Dendritic cell treated with granulocyte-macrophage colony-stimulating factor and Interleukin-4, amounts not matched to agents 40 ng/mL and 50 ng/mL, for 4 days (primary cell): ENCODE data around the gene NNAT.
"Not testable (repeated sequence)": the region's sequence is repeated elsewhere in the genome, so short reads cannot be mapped to it uniquely, and the experiment has no call there.

Experiments
- H3K27ac Mint-ChIP-seq: one replicate; pipeline ENCODE4 v1.8.0; 2022; ENCODE audit warnings: mild to moderate bottlenecking, mixed read lengths
- H3K27me3 Mint-ChIP-seq: one replicate; pipeline ENCODE4 v1.8.0; 2022; ENCODE audit warnings: mild to moderate bottlenecking, mixed read lengths
- H3K36me3 Mint-ChIP-seq: one replicate; pipeline ENCODE4 v1.8.0; 2022; ENCODE audit warnings: low read depth, mixed read lengths
- H3K4me1 Mint-ChIP-seq: one replicate; pipeline ENCODE4 v1.8.0; 2022; ENCODE audit warnings: low read depth, mixed read lengths
- H3K4me3 Mint-ChIP-seq: one replicate; pipeline ENCODE4 v1.8.0; 2022; ENCODE audit warnings: mild to moderate bottlenecking, moderate library complexity, mixed read lengths
- H3K9me3 Mint-ChIP-seq: one replicate; pipeline ENCODE4 v1.8.0; 2022; ENCODE audit warnings: mixed read lengths
- intact Hi-C: fragments of 100-400 bp; cut with micrococcal nuclease; formaldehyde crosslinking; loops from one replicate; pipeline ENCODE4 v1.15.0; 2022

Gene NNAT

DNA sequence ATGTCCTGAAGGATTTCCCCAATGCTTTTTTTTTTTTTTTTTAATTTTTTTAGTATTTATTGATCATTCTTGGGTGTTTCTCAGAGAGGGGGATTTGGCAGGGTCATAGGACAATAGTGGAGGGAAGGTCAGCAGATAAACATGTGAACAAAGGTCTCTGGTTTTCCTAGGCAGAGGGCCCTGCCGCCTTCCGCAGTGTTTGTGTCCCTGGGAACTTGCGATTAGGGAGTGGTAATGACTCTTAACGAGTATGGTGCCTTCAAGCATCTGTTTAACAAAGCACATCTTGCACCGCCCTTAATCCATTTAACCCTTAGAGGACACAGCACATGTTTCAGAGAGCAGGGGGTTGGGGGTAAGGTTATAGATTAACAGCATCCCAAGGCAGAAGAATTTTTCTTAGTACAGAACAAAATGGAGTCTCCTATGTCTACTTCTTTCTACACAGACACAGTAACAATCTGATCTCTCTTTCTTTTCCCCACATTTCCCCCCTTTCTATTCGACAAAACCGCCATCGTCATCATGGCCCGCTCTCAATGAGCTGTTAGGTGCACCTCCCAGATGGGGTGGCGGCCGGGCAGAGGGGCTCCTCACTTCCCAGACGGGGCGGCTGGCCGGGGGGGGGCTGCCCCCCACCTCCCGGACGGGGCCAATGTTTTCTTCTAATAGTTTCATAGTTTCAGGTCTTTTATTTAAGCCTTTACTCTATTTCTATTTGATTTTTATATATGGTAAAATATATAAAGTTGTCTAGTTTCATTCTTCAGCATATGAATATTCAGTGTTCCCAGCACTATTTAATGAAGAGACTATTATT is 29.3 kb downstream of the NNAT start:
- H3K27ac Mint-ChIP-seq, intact Hi-C loops, H3K36me3 Mint-ChIP-seq, H3K4me3 Mint-ChIP-seq, H3K9me3 Mint-ChIP-seq, H3K4me1 Mint-ChIP-seq: not testable (repeated sequence)
- H3K27me3 Mint-ChIP-seq, result peaks cover 26% of the 10 kb centered on the region

DNA sequence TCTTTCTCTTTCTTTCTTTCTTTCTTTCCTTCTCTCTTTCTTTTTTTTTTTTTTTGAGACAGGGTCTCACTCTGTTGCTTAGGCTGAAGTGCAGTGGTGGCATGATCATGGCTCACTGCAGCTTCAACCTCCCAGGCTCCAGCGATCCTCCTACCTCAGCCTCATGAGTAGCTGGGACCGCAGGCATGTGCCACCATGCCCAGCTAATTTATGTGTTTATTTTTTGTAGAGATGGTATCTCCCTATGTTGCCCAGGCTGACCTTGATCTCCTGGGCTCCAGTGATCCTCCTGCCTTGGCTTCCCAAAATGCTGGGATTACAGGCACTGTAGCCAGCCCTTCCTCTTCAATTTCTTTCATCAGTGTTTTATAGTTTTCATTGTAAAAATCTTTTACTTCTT is 30.6 kb downstream of the NNAT start:
- H3K9me3 Mint-ChIP-seq, intact Hi-C loops, H3K4me3 Mint-ChIP-seq, H3K4me1 Mint-ChIP-seq, H3K27ac Mint-ChIP-seq, H3K36me3 Mint-ChIP-seq: not testable (repeated sequence)
- peaks cover 19% of the 10 kb centered on the region for H3K27me3 Mint-ChIP-seq

DNA sequence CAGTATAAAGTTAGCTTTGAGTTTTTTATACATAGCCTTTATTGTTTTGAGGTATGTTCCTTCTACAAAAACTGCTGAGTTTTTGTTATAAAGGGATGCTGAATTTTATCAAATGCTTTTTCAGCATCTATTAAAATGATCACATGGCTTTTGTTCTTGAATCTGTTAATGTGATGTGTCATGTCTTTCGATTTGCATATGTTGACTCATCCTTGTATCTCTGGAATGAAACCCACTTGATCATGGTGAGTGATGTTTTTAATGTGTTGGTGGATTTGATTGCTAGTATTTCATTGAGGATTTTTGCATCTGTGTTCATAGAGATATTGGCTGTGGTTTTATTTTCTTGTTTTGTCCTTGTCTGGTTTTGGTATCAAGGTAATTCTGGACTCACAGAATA is 31.4 kb downstream of the NNAT start:
- no peak overlapping the region for H3K27ac Mint-ChIP-seq

DNA sequence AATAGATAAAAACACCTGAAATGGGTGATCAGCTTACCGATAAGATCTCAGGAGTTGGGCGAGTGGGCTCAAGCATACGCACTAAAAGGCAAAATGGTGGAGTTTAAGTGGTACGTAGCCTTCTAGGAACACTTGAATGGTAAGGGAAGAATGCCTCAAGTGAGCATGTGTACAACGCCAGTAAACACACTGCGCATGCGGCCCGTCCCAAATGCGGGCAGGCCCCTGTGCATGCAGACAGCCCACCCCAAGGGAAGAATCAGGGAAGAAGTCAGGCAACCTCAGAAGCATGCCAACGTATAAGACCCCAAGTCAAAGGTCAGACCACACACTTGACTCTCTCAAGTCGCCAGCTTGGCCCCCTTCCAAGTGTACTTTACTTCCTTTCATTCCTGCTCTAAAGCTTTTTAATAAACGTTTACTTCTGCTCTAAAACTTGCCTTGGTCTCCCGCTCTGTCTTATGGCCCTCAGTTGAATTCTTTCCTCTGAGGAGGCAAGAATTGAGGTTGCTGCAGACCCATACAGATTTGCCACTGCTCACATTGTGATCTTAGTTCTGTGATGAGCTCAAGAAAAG is 33.8 kb downstream of the NNAT start:
- H3K27me3 Mint-ChIP-seq, result peaks cover 27% of the 10 kb centered on the region
- H3K36me3 Mint-ChIP-seq, H3K9me3 Mint-ChIP-seq, H3K4me3 Mint-ChIP-seq, intact Hi-C loops, H3K27ac Mint-ChIP-seq, H3K4me1 Mint-ChIP-seq: not testable (repeated sequence)

More for the DNA sequence above, 31.4 kb downstream of the NNAT start:
- Mint-ChIP-seq H3K4me3 (no peak overlapping the region), H3K27me3 (peaks cover 20% of the 10 kb centered on the region), H3K4me1 (no peaks in the 10 kb centered on the region), H3K9me3 (no peaks in the 10 kb centered on the region), H3K36me3 (no peaks in the 10 kb centered on the region)
- intact Hi-C loops, result no loop called here

DNA sequence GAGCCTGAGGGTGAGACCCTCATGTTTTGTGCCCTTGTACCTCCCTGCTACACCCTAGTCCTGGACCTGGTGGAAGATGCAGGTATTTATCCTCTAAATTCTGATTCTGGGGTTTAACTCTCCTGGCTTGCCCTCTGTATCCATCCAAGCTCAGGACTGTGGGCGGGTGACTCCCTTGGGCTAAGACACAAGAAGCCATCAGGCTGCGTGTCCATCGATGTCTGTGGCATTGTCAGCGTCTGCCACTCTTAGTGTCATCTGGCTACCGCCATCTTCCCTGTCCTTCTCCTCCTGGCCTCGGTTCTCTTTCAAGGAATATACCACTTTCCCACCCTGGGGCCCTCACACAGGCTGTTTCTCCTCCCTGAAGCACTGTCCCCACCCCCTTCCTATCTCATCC is 35.5 kb downstream of the NNAT start:
- Mint-ChIP-seq H3K9me3 (no peaks in the 10 kb centered on the region), H3K4me3 (no peak overlapping the region), H3K36me3 (no peaks in the 10 kb centered on the region)

DNA sequence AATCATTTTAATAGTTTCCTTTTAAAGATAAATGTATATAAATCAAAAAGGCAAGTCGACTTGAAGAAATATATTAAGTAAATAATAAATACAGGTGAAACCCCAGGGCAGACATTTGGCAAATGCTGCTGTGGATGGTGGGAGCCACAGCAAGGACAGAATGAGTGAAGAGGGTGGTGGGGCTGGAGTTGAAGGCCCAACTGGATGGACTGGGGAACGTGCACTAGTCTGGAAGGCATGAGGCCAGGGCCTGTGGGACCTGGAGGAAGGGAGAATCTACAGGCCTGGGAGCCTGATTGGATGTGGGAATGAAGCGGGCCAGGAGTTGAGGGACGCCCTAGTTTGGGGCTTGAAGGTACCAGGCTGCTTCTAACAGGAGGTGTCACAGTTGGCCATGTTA is 37.3 kb downstream of the NNAT start:
- no peak overlapping the region for H3K27ac Mint-ChIP-seq
- no peaks in the 10 kb centered on the region for H3K36me3 Mint-ChIP-seq
- no peak overlapping the region for H3K4me3 Mint-ChIP-seq
- peaks cover 5% of the 10 kb centered on the region for H3K4me1 Mint-ChIP-seq
- peaks cover 29% of the 10 kb centered on the region for H3K27me3 Mint-ChIP-seq
- H3K9me3 Mint-ChIP-seq, result no peaks in the 10 kb centered on the region
- intact Hi-C loops, result no loop called here

More for the DNA sequence above, 35.5 kb downstream of the NNAT start:
- Mint-ChIP-seq H3K4me1 (peaks cover 5% of the 10 kb centered on the region), H3K27me3 (peaks cover 28% of the 10 kb centered on the region), H3K27ac (no peak overlapping the region)
- intact Hi-C loops, result no loop called here

DNA sequence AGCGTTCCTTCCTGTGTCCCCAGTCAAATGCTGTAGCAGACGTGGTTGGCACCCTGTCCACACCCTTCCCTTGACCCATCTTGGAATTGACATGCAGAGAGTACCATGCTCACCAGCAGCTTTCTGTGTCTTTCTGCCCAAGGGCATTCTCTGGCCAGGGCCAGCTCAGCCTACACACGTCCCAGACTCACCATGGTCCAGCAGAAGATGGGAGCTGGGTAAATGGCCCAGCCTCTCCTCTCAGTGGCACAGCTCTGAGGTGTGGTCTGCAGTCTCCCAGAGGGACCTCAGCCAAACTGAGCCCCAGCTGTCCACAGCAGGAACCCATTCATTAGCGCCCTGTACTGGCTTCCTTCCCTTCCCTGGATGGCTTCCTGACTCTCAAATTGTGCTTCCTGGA is 37.7 kb downstream of the NNAT start:
- intact Hi-C loops, result no loop called here
- Mint-ChIP-seq H3K27me3 (peaks cover 31% of the 10 kb centered on the region), H3K9me3 (no peaks in the 10 kb centered on the region), H3K27ac (no peak overlapping the region), H3K4me1 (peaks cover 5% of the 10 kb centered on the region), H3K4me3 (no peak overlapping the region), H3K36me3 (no peaks in the 10 kb centered on the region)

DNA sequence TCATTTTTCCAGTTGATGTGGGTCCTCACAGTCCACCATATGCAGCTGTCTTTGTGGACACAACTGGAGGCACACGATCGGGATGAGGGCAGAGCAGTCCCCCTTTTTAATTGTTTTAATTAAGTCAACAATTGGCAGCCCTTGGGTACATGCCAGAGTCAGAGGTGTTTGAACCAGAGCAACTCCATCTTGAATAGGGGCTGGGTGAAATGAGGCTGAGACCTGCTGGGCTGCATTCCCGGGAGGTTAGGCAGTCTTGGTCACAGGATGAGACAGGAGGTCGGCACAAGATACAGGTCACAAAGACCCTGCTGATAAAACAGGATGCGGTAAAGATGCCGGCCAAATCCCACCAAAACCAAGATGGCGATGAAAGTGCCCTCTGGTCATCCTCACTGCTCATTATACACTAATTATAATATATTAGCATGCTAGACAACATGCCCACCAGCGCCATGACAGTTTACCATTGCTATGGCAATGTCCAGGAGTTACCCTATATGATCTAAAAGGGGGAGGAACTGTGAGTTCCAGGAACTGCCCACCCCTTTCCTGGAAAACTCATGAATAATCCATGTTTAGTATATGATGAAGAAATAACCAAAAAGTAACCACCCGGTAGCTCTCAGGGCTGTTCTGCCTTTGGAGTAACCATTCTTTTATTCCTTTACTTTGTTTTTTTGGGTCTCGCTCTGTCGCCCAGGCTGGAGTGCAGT is 38.4 kb downstream of the NNAT start:
- intact Hi-C loops, result no loop called here
- Mint-ChIP-seq H3K36me3 (no peaks in the 10 kb centered on the region), H3K4me1 (peaks cover 9% of the 10 kb centered on the region), H3K27ac (no peak overlapping the region), H3K9me3 (no peaks in the 10 kb centered on the region), H3K4me3 (no peak overlapping the region), H3K27me3 (peaks cover 38% of the 10 kb centered on the region)

DNA sequence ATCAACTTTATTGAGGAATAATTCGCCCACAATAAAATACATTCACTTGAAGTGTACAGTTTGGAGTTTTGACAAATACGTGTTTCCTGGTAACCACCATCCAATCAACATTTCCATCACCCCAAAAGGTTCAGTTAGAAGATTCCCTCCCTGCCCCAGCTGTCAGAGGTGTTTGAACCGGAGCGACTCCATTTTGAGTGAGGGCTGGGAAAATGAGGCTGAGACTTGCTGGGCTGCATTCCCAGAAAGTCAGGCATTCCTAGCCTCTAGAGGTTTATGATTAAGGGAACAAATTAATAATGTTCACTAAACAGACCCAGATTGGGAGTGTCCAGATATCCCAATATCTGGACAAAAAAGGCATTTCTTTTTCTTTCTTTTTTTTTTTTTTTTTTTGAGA is 39.6 kb downstream of the NNAT start:
- no peak overlapping the region for H3K4me3 Mint-ChIP-seq

DNA sequence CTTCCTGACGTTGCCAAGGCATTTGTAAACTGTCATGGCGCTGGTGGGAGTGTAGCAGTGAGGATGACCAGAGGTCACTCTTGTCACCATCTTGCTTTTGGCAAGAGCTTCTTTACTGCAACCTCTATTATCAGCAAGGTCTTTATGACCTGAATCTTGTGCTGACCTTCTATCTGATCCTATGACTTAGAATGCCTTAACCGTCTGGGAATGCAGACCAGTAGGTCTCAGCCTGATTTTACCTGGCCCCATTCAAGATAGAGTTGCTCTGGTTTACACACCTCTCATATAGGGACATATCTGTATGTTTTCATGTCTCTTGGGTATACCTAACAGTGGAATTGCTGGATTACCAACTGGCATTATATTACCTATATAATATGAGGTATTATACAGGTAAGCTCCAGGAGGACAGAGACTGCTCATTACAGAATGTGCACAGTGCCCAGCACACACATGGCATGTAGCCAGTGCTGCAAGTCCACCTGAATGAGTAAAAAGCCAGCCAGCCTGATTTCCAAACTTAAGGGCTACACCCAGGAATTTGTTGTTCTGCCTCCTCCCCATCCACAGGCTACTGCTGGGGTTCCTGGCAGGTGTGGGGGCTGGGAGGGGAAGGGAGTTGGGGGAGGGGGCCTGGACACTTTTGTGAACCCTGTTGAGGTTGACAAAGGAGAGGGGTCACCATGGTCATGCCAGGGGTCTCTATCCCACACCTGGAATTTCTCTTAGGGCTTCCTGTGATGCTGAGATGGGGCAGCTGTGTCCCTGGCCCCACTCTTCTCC is 41.8 kb downstream of the NNAT start:
- H3K27me3 Mint-ChIP-seq, result peaks cover 61% of the 10 kb centered on the region
- no peak overlapping the region for H3K27ac Mint-ChIP-seq

More for the DNA sequence above, 39.6 kb downstream of the NNAT start:
- Mint-ChIP-seq H3K36me3 (no peaks in the 10 kb centered on the region), H3K4me1 (peaks cover 10% of the 10 kb centered on the region), H3K27me3 (peaks cover 50% of the 10 kb centered on the region), H3K9me3 (no peaks in the 10 kb centered on the region), H3K27ac (no peak overlapping the region)
- intact Hi-C loops, result no loop called here

DNA sequence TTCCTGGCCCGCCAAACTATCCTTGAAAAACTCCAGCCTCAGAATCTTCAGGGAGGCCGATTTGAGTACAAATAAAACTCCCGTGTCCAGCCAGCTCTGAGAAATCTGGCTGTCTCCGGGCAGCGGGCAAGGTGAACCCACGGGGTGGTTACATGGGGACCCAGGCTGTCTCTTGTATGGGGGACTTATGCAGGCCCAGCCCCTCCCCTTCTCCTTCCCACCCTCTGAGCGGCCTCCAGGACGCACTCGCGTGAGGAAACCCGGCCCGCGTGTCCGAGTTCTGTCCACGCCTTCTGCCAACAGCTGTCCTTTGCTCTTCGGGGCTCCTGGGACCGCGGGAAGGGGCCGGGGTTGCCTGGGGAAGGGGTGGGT is 43.0 kb downstream of the NNAT start:
- H3K9me3 Mint-ChIP-seq, result no peaks in the 10 kb centered on the region
- intact Hi-C loops, result loop anchor here (2.0 kb wide), 1 partner anchor 429 kb away; no protein-coding TSS in a partner anchor
- peaks cover 65% of the 10 kb centered on the region for H3K27me3 Mint-ChIP-seq
- peaks cover 16% of the 10 kb centered on the region for H3K4me1 Mint-ChIP-seq
- no peak overlapping the region for H3K27ac Mint-ChIP-seq
- no peaks in the 10 kb centered on the region for H3K36me3 Mint-ChIP-seq
- no peak overlapping the region for H3K4me3 Mint-ChIP-seq

More for the DNA sequence above, 41.8 kb downstream of the NNAT start:
- Mint-ChIP-seq H3K4me1 (peaks cover 14% of the 10 kb centered on the region), H3K36me3 (no peaks in the 10 kb centered on the region), H3K4me3 (no peak overlapping the region), H3K9me3 (no peaks in the 10 kb centered on the region)
- intact Hi-C loops, result no loop called here

DNA sequence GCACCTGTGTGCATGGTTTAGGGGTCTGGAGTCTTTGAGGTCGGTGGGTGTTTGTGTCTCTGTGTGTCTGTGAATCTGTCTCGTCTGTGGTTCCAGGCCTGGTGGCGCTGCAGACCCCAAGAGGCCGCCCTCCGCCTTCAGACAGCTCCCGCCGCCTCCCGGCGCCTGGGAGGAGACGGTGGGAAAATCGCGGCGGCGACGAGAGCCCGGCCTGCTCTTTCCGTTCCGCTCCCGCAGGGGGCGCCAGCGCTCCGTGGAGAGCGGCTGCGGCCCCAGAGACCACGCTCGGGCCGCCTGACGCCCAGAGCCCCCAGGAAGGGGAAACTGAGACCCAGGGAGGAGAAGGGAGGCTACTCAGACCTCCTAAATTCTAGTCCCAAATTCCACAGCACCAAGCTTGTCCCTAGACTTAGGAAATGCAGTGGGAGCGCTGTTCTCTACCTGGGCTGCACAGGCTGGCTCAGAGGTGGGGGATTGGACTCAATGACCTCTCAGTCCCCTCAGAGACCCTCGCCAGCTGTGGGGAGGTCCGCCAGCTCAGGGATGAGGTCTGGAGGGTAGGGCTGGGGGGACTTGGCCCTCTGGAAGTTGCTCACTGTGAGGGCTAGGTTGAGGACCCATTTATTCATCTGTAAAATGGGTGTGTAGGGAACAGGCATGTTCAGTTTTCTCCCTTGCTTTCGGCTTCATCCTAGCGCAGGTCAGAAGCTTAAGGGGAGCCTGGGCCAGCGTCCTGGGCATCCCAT is 43.5 kb downstream of the NNAT start:
- peaks cover 16% of the 10 kb centered on the region for H3K4me1 Mint-ChIP-seq
- H3K9me3 Mint-ChIP-seq, result no peaks in the 10 kb centered on the region
- no peaks in the 10 kb centered on the region for H3K36me3 Mint-ChIP-seq
- H3K27me3 Mint-ChIP-seq, result peaks cover 69% of the 10 kb centered on the region
- no peak overlapping the region for H3K27ac Mint-ChIP-seq
- intact Hi-C loops, result loop anchor here (2.0 kb wide), 1 partner anchor 428 kb away; no protein-coding TSS in a partner anchor
- H3K4me3 Mint-ChIP-seq, result no peak overlapping the region

DNA sequence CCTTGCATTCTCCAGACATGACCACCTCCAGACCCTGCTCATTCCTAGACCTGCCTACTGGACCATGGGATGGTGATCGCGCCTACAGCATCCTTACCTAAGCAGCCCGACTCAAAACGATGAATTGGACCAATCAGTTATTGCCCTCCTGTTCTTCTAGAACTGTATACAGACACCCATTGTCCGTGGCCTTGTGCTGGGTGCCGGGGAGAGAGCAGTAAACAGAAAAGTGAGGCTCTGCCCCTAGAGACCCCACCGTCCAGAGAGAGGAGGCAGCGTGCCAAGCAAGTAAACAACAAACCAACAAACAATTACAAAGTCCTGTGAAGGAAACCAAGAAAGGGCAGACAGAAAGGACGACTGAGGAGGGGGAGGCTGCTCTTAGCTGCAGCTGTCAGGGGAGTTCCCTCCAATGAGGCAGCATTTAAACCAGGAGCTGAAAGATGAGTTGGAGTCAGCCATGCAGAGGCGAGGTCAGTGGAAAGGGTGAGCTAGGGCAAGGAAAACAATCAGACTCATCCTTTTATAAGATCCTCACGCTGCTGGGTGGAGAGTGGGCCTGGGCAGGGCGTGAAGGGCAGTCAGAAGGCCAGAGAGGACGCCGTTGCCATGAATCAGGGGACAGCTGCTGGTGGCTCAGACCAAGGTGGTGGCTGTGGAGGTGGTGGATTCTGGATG is 44.2 kb downstream of the NNAT start:
- intact Hi-C loops, result loop anchor here (2.0 kb wide), 1 partner anchor 428 kb away; no protein-coding TSS in a partner anchor
- Mint-ChIP-seq H3K36me3 (no peaks in the 10 kb centered on the region), H3K27me3 (peaks cover 70% of the 10 kb centered on the region), H3K27ac (no peak overlapping the region), H3K9me3 (no peaks in the 10 kb centered on the region), H3K4me1 (peaks cover 11% of the 10 kb centered on the region), H3K4me3 (no peak overlapping the region)
